Measurements from ENCODE around the gene LIG4.
"Not testable (repeated sequence)": the region's sequence is repeated elsewhere in the genome, so short reads cannot be mapped to it uniquely, and the experiment has no call there.

DNA sequence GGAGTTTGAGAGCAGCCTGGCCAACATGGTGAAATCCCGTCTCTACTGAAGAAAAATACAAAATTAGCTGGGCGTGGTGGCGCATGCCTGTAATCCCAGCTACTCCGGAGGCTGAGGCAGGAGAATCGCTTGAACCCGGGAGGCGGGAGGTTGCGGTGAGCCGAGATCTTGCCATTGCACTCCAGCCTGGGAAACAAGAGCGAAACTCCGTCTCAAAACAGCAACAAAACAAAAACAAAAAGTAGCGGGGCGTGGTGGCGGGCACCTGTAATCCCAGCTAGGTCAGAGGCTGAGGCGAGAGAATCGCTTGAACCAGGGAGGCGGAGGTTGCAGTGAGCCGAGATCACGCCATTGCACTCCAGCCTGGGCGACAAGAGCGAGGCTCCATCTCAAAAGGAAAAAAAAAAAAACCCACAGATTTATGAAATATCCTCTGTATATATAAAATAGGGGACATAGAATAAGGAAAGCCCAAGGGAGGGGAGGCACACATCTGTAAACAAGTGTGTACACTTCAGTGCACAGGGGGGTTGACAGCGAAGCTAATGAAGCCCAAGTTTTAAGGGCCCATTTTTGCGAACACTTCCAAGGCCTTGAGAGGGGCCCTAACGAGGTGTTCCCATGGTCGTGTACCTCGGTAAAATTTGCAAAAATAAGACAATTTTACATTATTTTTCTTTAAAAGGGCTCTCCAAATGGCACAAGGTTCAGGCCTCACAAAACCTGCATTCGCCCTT lies 2.1 kb upstream of the LIG4 start:
- not testable (repeated sequence) for TF ChIP-seq CEBPB (IDR thresholded peaks at IDR 0.05; ENCODE audit: low read depth, low read length); POLR2A (IDR thresholded peaks at IDR 0.05; ENCODE audit: low read depth, low read length); CTCF (conservative IDR thresholded peaks at IDR 0.05; ENCODE audit: low read depth, low read length); ELK1 (IDR thresholded peaks at IDR 0.05; ENCODE audit: borderline replicate concordance, low read depth, low read length); MAFK (IDR thresholded peaks at IDR 0.05; ENCODE audit: low read depth, low read length); CHD1 (IDR thresholded peaks at IDR 0.05; ENCODE audit: low read depth, low read length); BHLHE40 (IDR thresholded peaks at IDR 0.05; ENCODE audit: low read depth, low read length); USF2 (IDR thresholded peaks at IDR 0.05; ENCODE audit: low read depth, low read length); FOS (IDR thresholded peaks at IDR 0.05; ENCODE audit: low read depth, low read length); RCOR1 (IDR thresholded peaks at IDR 0.05; ENCODE audit: insufficient replicate concordance, low read length); SMC3 (IDR thresholded peaks at IDR 0.05; ENCODE audit: low read depth, low read length); MXI1 (IDR thresholded peaks at IDR 0.05; ENCODE audit: borderline replicate concordance, low read depth, low read length); RAD21 (IDR thresholded peaks at IDR 0.05; ENCODE audit: low read length); NFE2L2 (IDR thresholded peaks at IDR 0.05; ENCODE audit: low read depth, low read length)
